ENCODE measurements around the gene RASL10B.

- TF ChIP-seq EZH2phosphoT487 (IDR thresholded peaks at IDR 0.05; ENCODE audit: insufficient read depth, low read depth) (no peak), EZH2 (IDR thresholded peaks at IDR 0.05; ENCODE audit: insufficient read depth, poor library complexity, severe bottlenecking) (no peak)
Observed at GRCh38 chr17:35731239-35731916, at the start of gene RASL10B.
